PFSK-1 (cell line): ENCODE measurements around the gene ZNHIT2.

Source experiments
- FOXP2 ChIP-seq: optimal IDR thresholded peaks from 2 replicates; pipeline ENCODE3; 2011; ENCODE audit warnings: borderline replicate concordance, control low read depth, inconsistent platforms; ENCODE audit not compliant: insufficient read depth; ENCODE audit errors: extremely low read length, extremely low read depth
- POLR2AphosphoS5 ChIP-seq: IDR thresholded peaks from 2 replicates; pipeline ENCODE4 v1.6.1; 2012; ENCODE audit warnings: low read depth, mild to moderate bottlenecking, control low read depth, low read length, moderate library complexity
- REST ChIP-seq, 2 experiments: IDR thresholded peaks; 2 replicates each; pipeline versions ENCODE4 v1.6.1 to v1.8.0; 2011 to 2012; ENCODE audit warnings: low read depth in 2 of 2, low read length in 2 of 2, control low read depth in 1 of 2, inconsistent platforms in 1 of 2, mild to moderate bottlenecking in 1 of 2, moderate library complexity in 1 of 2; ENCODE audit not compliant: insufficient read depth in 1 of 2
- SIN3A ChIP-seq: IDR thresholded peaks from 2 replicates; pipeline ENCODE4 v1.6.1; 2012; ENCODE audit warnings: mild to moderate bottlenecking, low read length, moderate library complexity, borderline replicate concordance; ENCODE audit not compliant: insufficient read depth
- TAF1 ChIP-seq: IDR thresholded peaks from 2 replicates; pipeline ENCODE4 v1.6.1; 2012; ENCODE audit warnings: low read length, control low read depth, borderline replicate concordance; ENCODE audit not compliant: insufficient read depth

ZNHIT2 gene

GRCh38 chr11:65118097-65118837 is 766 bp upstream of the ZNHIT2 start:
- TF ChIP-seq FOXP2: no peak
- no peak for TF ChIP-seq SIN3A
- no peak for TF ChIP-seq TAF1
- TF ChIP-seq POLR2AphosphoS5: no peak
- TF ChIP-seq REST (IDR thresholded peaks at IDR 0.05; ENCODE audit: insufficient read depth in 1 of 2, low read depth in 2 of 2, low read length in 2 of 2): no peak

- TF ChIP-seq FOXP2 (no peak), POLR2AphosphoS5 (peak; percentile 22; the same call in 1 of the 2 replicates)
Observed at GRCh38 chr11:65116370-65117205, 913 bp downstream of the ZNHIT2 start.

GRCh38 chr11:65115361-65116082 is 2.0 kb downstream of the ZNHIT2 start:
- TF ChIP-seq FOXP2 (no peak), POLR2AphosphoS5 (no peak; the same call in 1 of the 2 replicates), SIN3A (no peak), TAF1 (no peak), REST (IDR thresholded peaks at IDR 0.05; ENCODE audit: insufficient read depth in 1 of 2, low read depth in 2 of 2, low read length in 2 of 2) (no peak)

- no peak for TF ChIP-seq TAF1
- TF ChIP-seq REST (IDR thresholded peaks at IDR 0.05; ENCODE audit: insufficient read depth in 1 of 2, low read depth in 2 of 2, low read length in 2 of 2): no peak
- no peak for TF ChIP-seq SIN3A
- no peak for TF ChIP-seq FOXP2
- TF ChIP-seq POLR2AphosphoS5: no peak
Observed at GRCh38 chr11:65114538-65115171, 2.8 kb downstream of the ZNHIT2 start.

GRCh38 chr11:65113839-65114238 is 3.7 kb downstream of the ZNHIT2 start:
- TF ChIP-seq POLR2AphosphoS5 (no peak), TAF1 (no peak), SIN3A (no peak), REST (IDR thresholded peaks at IDR 0.05; ENCODE audit: insufficient read depth in 1 of 2, low read depth in 2 of 2, low read length in 2 of 2) (no peak), FOXP2 (no peak)
